K562 treated with DMSO at 1 percent for 48 hours (cell line): ENCODE results near the gene PCBP3. TPM values are rescaled to one million over a fixed set of nuclear protein-coding genes. Genes with fewer than 3 reads are reported as not detected.

ENCODE experiments used
- total RNA-seq: library from RNA; unstranded; fragments of 300-600 nt; gene quantifications from 2 replicates; pipeline ENCODE4 v1.2.3, GENCODE V29; 2022; ENCODE audit warnings: low replicate concordance; ENCODE audit errors: extremely low read depth

PCBP3 gene
- total RNA-seq: not detected in 2 replicates

GRCh38 chr21:45643021-45643980 lies at the start of gene PCBP3:
Gene PCBP3, plus strand, starts transcription at chr21:45643725. Its CDS starts 206,361 bp downstream, at chr21:45850086.

GRCh38 chr21:45981151-45982091 lies 337.9 kb downstream of the PCBP3 start, which contains the start of gene COL6A1:
Gene COL6A1, plus strand, starts transcription at chr21:45981770. Its CDS starts 81 bp downstream, at chr21:45981851.

Other genes with a start within 250 kb of the PCBP3 start
- gene COL18A1, start 238.6 kb upstream of the PCBP3 start, total RNA-seq: not detected in 2 replicates
- gene SLC19A1, start 101.3 kb upstream of the PCBP3 start, total RNA-seq: not detected in 2 replicates